ENCODE measurements around the gene STX12.
A peak's percentile ranks its signal among the peaks of the same experiment; 100 is the strongest.
"Not testable (repeated sequence)": the region's sequence is repeated elsewhere in the genome, so short reads cannot be mapped to it uniquely, and the experiment has no call there.

Gene STX12

GRCh38 chr1:27776276-27776675, 3.3 kb downstream of the STX12 start:
- not testable (repeated sequence) for DNase-seq

- DNase-seq, result no peak
These were observed 5.0 kb downstream of the STX12 start for GRCh38 chr1:27778056-27778455.

GRCh38 chr1:27779122-27779521, 6.1 kb downstream of the STX12 start:
- DNase-seq, result no peak

GRCh38 chr1:27782950-27783349, 9.9 kb downstream of the STX12 start:
- DNase-seq, result no peak

- no peak for DNase-seq
These were observed 11.7 kb downstream of the STX12 start for GRCh38 chr1:27784700-27785099.

GRCh38 chr1:27785781-27786455, 12.9 kb downstream of the STX12 start:
- no peak for DNase-seq

- DNase-seq, result no peak
These were observed 14.9 kb downstream of the STX12 start for GRCh38 chr1:27787895-27788294.

- DNase-seq, result no peak
These were observed 16.6 kb downstream of the STX12 start for GRCh38 chr1:27789540-27790041.

GRCh38 chr1:27790270-27790669, 17.3 kb downstream of the STX12 start:
- not testable (repeated sequence) for DNase-seq

GRCh38 chr1:27795601-27796000, 22.6 kb downstream of the STX12 start:
- no peak for DNase-seq

- no peak for DNase-seq
These were observed 31.8 kb downstream of the STX12 start for GRCh38 chr1:27804791-27805190.

GRCh38 chr1:27806758-27807157, 33.7 kb downstream of the STX12 start:
- DNase-seq, result no peak

GRCh38 chr1:27807385-27807784, 34.4 kb downstream of the STX12 start:
- no peak for DNase-seq

- DNase-seq, result not testable (repeated sequence)
These were observed 35.1 kb downstream of the STX12 start for GRCh38 chr1:27808131-27808530.

- DNase-seq, result no peak
These were observed 36.9 kb downstream of the STX12 start for GRCh38 chr1:27809883-27810282.

- no peak for DNase-seq
These were observed 38.9 kb downstream of the STX12 start for GRCh38 chr1:27811741-27812500.

- DNase-seq, result no peak
These were observed 44.1 kb downstream of the STX12 start for GRCh38 chr1:27816921-27817630.

- no peak for DNase-seq
These were observed 48.8 kb downstream of the STX12 start for GRCh38 chr1:27821761-27822315.

- DNase-seq, result no peak
These were observed 50.8 kb downstream of the STX12 start for GRCh38 chr1:27823784-27824183.

- no peak for DNase-seq
These were observed 51.4 kb downstream of the STX12 start for GRCh38 chr1:27824411-27824810.

- not testable (repeated sequence) for DNase-seq
These were observed 56.4 kb downstream of the STX12 start for GRCh38 chr1:27829339-27829960.

- peak; percentile 67 to 73 (median 69) for DNase-seq
These were observed 57.8 kb downstream of the STX12 start, which contains the start of gene PPP1R8 for GRCh38 chr1:27830621-27831440. TSS of gene PPP1R8 (plus strand) at chr1:27830782. CDS start at chr1:27830836, 54 bp downstream.

Data from activated CD4-positive, CD25-positive, alpha-beta regulatory T cell (primary cell).